Caco-2 (cell line): ENCODE data around the gene C7orf33. TPM values are rescaled to one million over a fixed set of nuclear protein-coding genes. Genes with fewer than 3 reads are reported as not detected.

Source experiments
- BruUV-seq: library from RNA; stranded (reverse); fragments of 400-500 nt; replicated peaks from 2 replicates; lab custom pipeline; 2021; lab: Mats Ljungman, UMichigan
- CTCF ChIA-PET: fragments of 300-600 bp; sonication (Branson Sonifier 250); formaldehyde crosslinking; loops from one replicate; lab custom pipeline; 2022; ENCODE audit warnings: antibody characterized with exemption; lab: Charles Lee
- POLR2A ChIA-PET: fragments of 300-600 bp; sonication (Branson Sonifier 250); formaldehyde crosslinking; loops from one replicate; lab custom pipeline; 2022; ENCODE audit warnings: antibody characterized with exemption; lab: Charles Lee
- DNase-seq, 2 experiments: peaks; one replicate each; pipeline versions ENCODE4 v3.0.0 to v3.0.0-alpha.2; 2020 to 2022
- H3K27me3 ChIP-seq: replicated peaks from 2 replicates; pipeline ENCODE4 v1.6.0; 2011; ENCODE audit warnings: low read length; ENCODE audit not compliant: control insufficient read depth, insufficient read depth
- H3K36me3 ChIP-seq: 2 replicates; pipeline ENCODE4 v1.5.1; 2011; ENCODE audit warnings: low read length; ENCODE audit not compliant: control insufficient read depth, insufficient read depth
- H3K4me1 ChIP-seq: fragments of 250-450 bp; sonication (Bioruptor Pico); 2 replicates; pipeline ENCODE4 v1.5.1; 2020; ENCODE audit warnings: mild to moderate bottlenecking
- H3K4me3 ChIP-seq: 2 replicates; pipeline ENCODE4 v1.5.1; 2011; ENCODE audit warnings: low read depth, mild to moderate bottlenecking, control low read depth, low read length
- H3K9me3 ChIP-seq: fragments of 250-450 bp; sonication (Bioruptor Pico); 2 replicates; pipeline ENCODE4 v1.5.1; 2020; ENCODE audit warnings: mild to moderate bottlenecking, moderate library complexity
- H3K27ac Mint-ChIP-seq: one replicate; pipeline ENCODE4 v1.8.0; 2022; ENCODE audit warnings: mixed read lengths; ENCODE audit not compliant: unreplicated experiment
- H3K27me3 Mint-ChIP-seq: one replicate; pipeline ENCODE4 v1.8.0; 2022; ENCODE audit warnings: mixed read lengths; ENCODE audit not compliant: insufficient read depth, unreplicated experiment
- H3K36me3 Mint-ChIP-seq: one replicate; pipeline ENCODE4 v1.8.0; 2022; ENCODE audit warnings: mild to moderate bottlenecking, mixed read lengths; ENCODE audit not compliant: insufficient read depth, unreplicated experiment
- H3K4me1 Mint-ChIP-seq: one replicate; pipeline ENCODE4 v1.8.0; 2022; ENCODE audit warnings: low read depth, mixed read lengths; ENCODE audit not compliant: unreplicated experiment
- H3K4me3 Mint-ChIP-seq: one replicate; pipeline ENCODE4 v1.8.0; 2022; ENCODE audit warnings: mild to moderate bottlenecking, moderate library complexity, mixed read lengths; ENCODE audit not compliant: unreplicated experiment
- H3K9me3 Mint-ChIP-seq: one replicate; pipeline ENCODE4 v1.8.0; 2022; ENCODE audit warnings: mixed read lengths; ENCODE audit not compliant: unreplicated experiment
- intact Hi-C: fragments of 100-400 bp; cut with micrococcal nuclease; formaldehyde crosslinking; loops from one replicate; pipeline ENCODE4 v1.10.0; 2022; ENCODE audit not compliant: unreplicated experiment
- total RNA-seq: library from RNA; stranded (reverse); gene quantifications from 2 replicates; pipeline ENCODE4 v1.2.3, GENCODE V29; 2022
- TF ChIP-seq, protein P1 (sequence below), 2 experiments: fragments of 200-600 bp in 1 of 2; IDR thresholded peaks; 1 replicate in 1 of 2; 2 replicates in 1 of 2; pipeline versions ENCODE4 v1.5.1 to v1.8.0; 2011 to 2022; ENCODE audit warnings: antibody characterized with exemption in 1 of 2, control low read depth in 1 of 2, inconsistent platforms in 1 of 2, low read depth in 1 of 2, low read length in 1 of 2, mild to moderate bottlenecking in 1 of 2, moderate library complexity in 1 of 2; ENCODE audit not compliant: insufficient read depth in 1 of 2, severe bottlenecking in 1 of 2, unreplicated experiment in 1 of 2

The C7orf33 gene
- total RNA-seq, 1 experiment from 2014 or later = 0.23 TPM

DNA sequence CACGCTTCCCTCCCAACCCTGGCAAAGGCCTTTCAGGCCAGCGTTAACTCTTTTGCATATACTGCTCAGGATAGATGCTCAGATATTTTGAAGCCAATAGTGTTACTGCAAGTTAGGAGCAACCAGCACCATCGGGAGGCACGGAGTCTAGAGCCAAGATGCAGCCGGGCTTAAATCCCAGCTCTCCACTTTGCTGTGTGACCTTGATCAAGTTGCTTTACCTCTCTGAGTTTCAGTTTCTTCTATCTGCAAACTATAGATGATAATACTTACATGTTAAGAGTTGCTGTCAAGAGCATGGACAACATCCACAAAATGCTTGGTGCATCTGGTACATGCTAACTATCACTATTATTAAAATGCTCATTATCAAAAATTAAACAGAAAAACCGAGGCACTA lies 45.4 kb upstream of the C7orf33 start:
- no peaks in the 10 kb centered on the region for H3K36me3 ChIP-seq
- no peak overlapping the region for H3K4me3 ChIP-seq
- ChIA-PET CTCF (no interaction called here), POLR2A (no interaction called here)
- 0 out of 2 replicates have a peak, but pooled peaks cover 1% of the 10 kb centered on the region for H3K27me3 ChIP-seq
- no peak for DNase-seq
- H3K36me3 Mint-ChIP-seq = no peaks in the 10 kb centered on the region
- TF ChIP-seq, protein P1, sequence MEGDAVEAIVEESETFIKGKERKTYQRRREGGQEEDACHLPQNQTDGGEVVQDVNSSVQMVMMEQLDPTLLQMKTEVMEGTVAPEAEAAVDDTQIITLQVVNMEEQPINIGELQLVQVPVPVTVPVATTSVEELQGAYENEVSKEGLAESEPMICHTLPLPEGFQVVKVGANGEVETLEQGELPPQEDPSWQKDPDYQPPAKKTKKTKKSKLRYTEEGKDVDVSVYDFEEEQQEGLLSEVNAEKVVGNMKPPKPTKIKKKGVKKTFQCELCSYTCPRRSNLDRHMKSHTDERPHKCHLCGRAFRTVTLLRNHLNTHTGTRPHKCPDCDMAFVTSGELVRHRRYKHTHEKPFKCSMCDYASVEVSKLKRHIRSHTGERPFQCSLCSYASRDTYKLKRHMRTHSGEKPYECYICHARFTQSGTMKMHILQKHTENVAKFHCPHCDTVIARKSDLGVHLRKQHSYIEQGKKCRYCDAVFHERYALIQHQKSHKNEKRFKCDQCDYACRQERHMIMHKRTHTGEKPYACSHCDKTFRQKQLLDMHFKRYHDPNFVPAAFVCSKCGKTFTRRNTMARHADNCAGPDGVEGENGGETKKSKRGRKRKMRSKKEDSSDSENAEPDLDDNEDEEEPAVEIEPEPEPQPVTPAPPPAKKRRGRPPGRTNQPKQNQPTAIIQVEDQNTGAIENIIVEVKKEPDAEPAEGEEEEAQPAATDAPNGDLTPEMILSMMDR (IDR thresholded peaks at IDR 0.05; ENCODE audit: insufficient read depth in 1 of 2, low read depth in 1 of 2, low read length in 1 of 2, severe bottlenecking in 1 of 2, unreplicated experiment in 1 of 2) = no peak
- peaks cover 4% of the 10 kb centered on the region for H3K4me1 Mint-ChIP-seq
- no peaks in the 10 kb centered on the region for H3K9me3 Mint-ChIP-seq
- intact Hi-C loops = no loop called here
- no peak overlapping the region for H3K4me3 Mint-ChIP-seq
- no peak overlapping the region for H3K27ac Mint-ChIP-seq
- H3K27me3 Mint-ChIP-seq = peaks cover 3% of the 10 kb centered on the region
- H3K9me3 ChIP-seq = no peaks in the 10 kb centered on the region
- no TSS peak for BruUV-seq
- H3K4me1 ChIP-seq = no peaks in the 10 kb centered on the region

DNA sequence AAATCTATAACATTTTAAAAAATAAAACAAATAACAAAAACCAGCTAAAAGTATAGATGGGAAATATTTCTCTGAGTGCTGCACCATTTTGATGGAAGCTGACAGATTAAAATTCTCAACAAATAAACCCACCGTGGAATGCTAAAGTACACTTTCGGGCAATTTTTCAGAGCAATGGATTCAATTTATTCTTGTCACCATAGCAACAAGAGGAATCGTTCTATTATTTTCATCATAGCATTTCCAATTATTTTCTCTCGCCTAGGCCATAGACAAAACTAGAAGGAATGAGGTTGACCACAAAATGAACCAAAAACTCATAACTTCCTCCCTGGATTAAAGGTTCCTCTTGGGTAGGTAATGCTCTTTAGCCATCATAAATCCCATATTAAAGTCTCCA lies 44.6 kb upstream of the C7orf33 start:
- Mint-ChIP-seq H3K27me3 (peaks cover 3% of the 10 kb centered on the region), H3K4me1 (peaks cover 6% of the 10 kb centered on the region), H3K36me3 (no peaks in the 10 kb centered on the region), H3K9me3 (no peaks in the 10 kb centered on the region), H3K27ac (no peak overlapping the region), H3K4me3 (no peak overlapping the region)
- H3K4me1 ChIP-seq = no peaks in the 10 kb centered on the region
- POLR2A ChIA-PET = no interaction called here
- TF ChIP-seq, protein P1 (IDR thresholded peaks at IDR 0.05; ENCODE audit: insufficient read depth in 1 of 2, low read depth in 1 of 2, low read length in 1 of 2, severe bottlenecking in 1 of 2, unreplicated experiment in 1 of 2) = no peak
- 0 out of 2 replicates have a peak, but pooled peaks cover 1% of the 10 kb centered on the region for H3K27me3 ChIP-seq
- CTCF ChIA-PET = no interaction called here
- intact Hi-C loops = no loop called here
- DNase-seq = no peak
- no peak overlapping the region for H3K4me3 ChIP-seq
- no TSS peak for BruUV-seq
- no peaks in the 10 kb centered on the region for H3K36me3 ChIP-seq
- no peaks in the 10 kb centered on the region for H3K9me3 ChIP-seq

DNA sequence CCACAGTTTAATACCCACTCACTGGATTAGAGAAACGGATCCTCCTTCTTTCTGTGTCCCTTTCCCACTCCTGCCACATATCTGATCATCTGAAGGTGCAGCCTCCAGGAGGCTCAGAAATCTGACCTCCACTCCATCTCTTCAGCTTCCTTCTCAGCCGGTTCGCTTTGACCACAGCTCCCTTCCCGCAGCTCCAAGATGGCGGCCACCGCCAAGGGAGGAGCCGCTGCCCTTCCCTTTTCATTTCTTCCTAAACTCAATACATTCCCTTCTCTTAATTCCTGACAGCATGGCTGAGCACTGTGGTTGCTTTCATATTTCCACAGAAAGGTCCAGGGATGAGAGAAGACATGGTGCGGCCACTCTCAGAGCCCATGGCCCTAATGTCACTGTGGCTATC lies 43.7 kb upstream of the C7orf33 start:
- intact Hi-C loops = no loop called here
- Mint-ChIP-seq H3K9me3 (no peaks in the 10 kb centered on the region), H3K27me3 (peaks cover 3% of the 10 kb centered on the region), H3K4me3 (no peak overlapping the region), H3K36me3 (no peaks in the 10 kb centered on the region), H3K27ac (no peak overlapping the region), H3K4me1 (peaks cover 6% of the 10 kb centered on the region)
- H3K36me3 ChIP-seq = no peaks in the 10 kb centered on the region
- H3K27me3 ChIP-seq = 0 out of 2 replicates have a peak, but pooled peaks cover 1% of the 10 kb centered on the region
- TF ChIP-seq, protein P1 (IDR thresholded peaks at IDR 0.05; ENCODE audit: insufficient read depth in 1 of 2, low read depth in 1 of 2, low read length in 1 of 2, severe bottlenecking in 1 of 2, unreplicated experiment in 1 of 2) = no peak
- no peaks in the 10 kb centered on the region for H3K4me1 ChIP-seq
- no peak for DNase-seq
- no peak overlapping the region for H3K4me3 ChIP-seq
- CTCF ChIA-PET = no interaction called here
- no peaks in the 10 kb centered on the region for H3K9me3 ChIP-seq
- BruUV-seq = no TSS peak
- POLR2A ChIA-PET = no interaction called here
